Heart right ventricle (tissue), 16 donors: ENCODE measurements around the gene RANBP3. TPM values are rescaled to one million over a fixed set of nuclear protein-coding genes. Genes with fewer than 3 reads are reported as not detected.

Experiments used
- ATAC-seq, 8 donors: fragments of 200-7000 bp; cut with Tn5 transposase; one replicate each; pipeline ENCODE4 v1.9.1; 2020; ENCODE audit warnings: mild to moderate bottlenecking in 8 of 8, moderate library complexity in 8 of 8, moderate number of reproducible peaks in 1 of 8
- DNase-seq, 2 donors: peaks; one replicate each; pipeline ENCODE4 v3.0.0-alpha.2; 2020
- H3K27ac ChIP-seq, 10 donors: fragments of 200-600 bp; sonication (generic) in 2 of 10; one replicate each; pipeline versions ENCODE4 v1.5.0 to v1.8.0; 2020 to 2022; ENCODE audit warnings: mild to moderate bottlenecking in 3 of 10
- H3K27me3 ChIP-seq, 7 donors: fragments of 200-600 bp; one replicate each; pipeline ENCODE4 v1.8.0; 2021 to 2022; ENCODE audit warnings: mild to moderate bottlenecking in 2 of 7
- H3K36me3 ChIP-seq, 9 donors: fragments of 200-600 bp; sonication (generic) in 1 of 9; one replicate each; pipeline versions ENCODE4 v1.5.0 to v1.8.0; 2020 to 2022; ENCODE audit warnings: mild to moderate bottlenecking in 2 of 9
- H3K4me1 ChIP-seq, 9 donors: fragments of 200-600 bp; sonication (generic) in 1 of 9; one replicate each; pipeline versions ENCODE4 v1.5.0 to v1.8.0; 2020 to 2022; ENCODE audit warnings: mild to moderate bottlenecking in 4 of 9
- H3K4me3 ChIP-seq, 10 donors: fragments of 200-600 bp; sonication (generic) in 2 of 10; one replicate each; pipeline versions ENCODE4 v1.5.0 to v1.8.0; 2020 to 2022; ENCODE audit warnings: mild to moderate bottlenecking in 7 of 10, moderate library complexity in 2 of 10
- H3K9me3 ChIP-seq, 11 donors: fragments of 200-600 bp in 10 of 11; sonication (generic) in 2 of 11; one replicate each; pipeline versions ENCODE4 v1.5.0 to v1.8.0; 2013 to 2022; ENCODE audit warnings: mild to moderate bottlenecking in 2 of 11, control low read depth in 1 of 11, moderate library complexity in 1 of 11
- CTCF ChIP-seq, 9 donors: fragments of 200-600 bp; sonication (generic) in 2 of 9; IDR thresholded peaks; one replicate each; pipeline versions ENCODE4 v1.5.0 to v1.8.0; 2021 to 2022; ENCODE audit warnings: antibody characterized with exemption in 9 of 9, mild to moderate bottlenecking in 5 of 9, moderate library complexity in 1 of 9
- WGBS, 2 donors: extraction: QIAGEN DNeasy Blood & Tissue Kit; methylation state at CpG; one replicate each; pipeline ENCODE4 v1.1.7; 2013; ENCODE audit warnings: inconsistent platforms in 1 of 2; 5-methylcytosine and 5-hydroxymethylcytosine counted together
- intact Hi-C, 10 donors: fragments of 100-400 bp; cut with DNase I; formaldehyde crosslinking; loops; one replicate each; pipeline versions ENCODE4 v1.11.1 to v1.14.2; 2022
- polyA plus RNA-seq, 2 donors: library from polyadenylated mRNA; stranded (reverse); fragments of 200-250 nt; gene quantifications; one replicate each; pipeline ENCODE4 v1.2.3, GENCODE V29; 2013
- total RNA-seq, 10 donors: library from RNA; stranded (reverse); fragmentation: NEBNext Ultra II Directional in 3 of 10; extraction: Animal tissue kit (Norgen Biotek cat#: 25700) in 3 of 10; gene quantifications; one replicate each; pipeline versions ENCODE4 v1.2.1 to v1.2.4, GENCODE V29; 2021 to 2023
- donor health status: Arrhythmogenic right ventricular cardiomyopathy.
- donor health status: ischemic (EF 13 %, LVEDD 7.1; RV severe dilation, severe dysfunction).
- donor health status: healthy with polysubstance abuse.
- donor health status: DM: no; HTN: yes; CAD: no.
- donor health status: DM: no; HTN: no; CAD: no.
- donor health status: ischemic (EF 25% LVEDD 6.9; RV normal size, moderate dysfunction).
- donor health status: ischemic (EF 25% LVEDD 5.7; RV mildly dilated, moderate dysfunction).
- donor health status: healthy.
- donor health status: DM: yes; HTN: yes; CAD: no.
- donor health status: Ischemic cardiomyopathy.
- donor health status: ischemic (EF 35%, LVEDD 5.7; RV mildly dilated, moderate dysfunction).
- donor health status: nonischemic (EF 11% LVEDD 7.7; RV severe dilation, severe dysfunction).
- donor health status: DM: yes; HTN: yes; CAD: no.
- donor health status: PGD.
- donor health status: ischemic (EF 29% LVEDD 5.4; RV normal size, mild dysfunction).
- donor health status: nonischemic (EF 23%, LVEDD 6.1; RV moderate dilation, normal function).

RANBP3 gene
- total and polyA plus RNA-seq, 12 donors, result 29.5 to 76.1 (median 63.0) TPM

- no peak for TF ChIP-seq CTCF (IDR thresholded peaks at IDR 0.05)
- Histone ChIP-seq H3K27me3 (no peaks in the 10 kb centered on the region), H3K4me3 (no peak overlapping the region), H3K9me3 (no peaks in the 10 kb centered on the region), H3K27ac (no peak overlapping the region), H3K36me3 (no peaks in the 10 kb centered on the region), H3K4me1 (peaks cover 0 to 33% (median 9%) of the 10 kb centered on the region in 9 donors)
- intact Hi-C loops, result loop anchor here in 2 of 10 donors (10.0 kb wide), 2 partner anchors 60 to 140 kb away; no protein-coding TSS in a partner anchor
- ATAC-seq, result no peak
- no peak for DNase-seq
- whole genome bisulfite sequencing, 2 donors, result 59 to 65% methylated on average over 4 of the region's 4 CpGs
Measured at GRCh38 chr19:5984600-5984999, 6.7 kb upstream of the RANBP3 start.

GRCh38 chr19:5983367-5983955, 5.5 kb upstream of the RANBP3 start:
- intact Hi-C loops, result loop anchor here in 2 of 10 donors (10.0 kb wide), 2 partner anchors 61 to 141 kb away; no protein-coding TSS in a partner anchor
- H3K27ac ChIP-seq, result peak overlapping the region in 1 of 10 donors; percentile 64
- TF ChIP-seq CTCF (IDR thresholded peaks at IDR 0.05), result no peak
- H3K4me3 ChIP-seq, result no peak overlapping the region
- ATAC-seq (peak in 1 of 8 donors; percentile 15), DNase-seq (no peak)
- H3K36me3 ChIP-seq, result no peaks in the 10 kb centered on the region
- peaks cover 3 to 45% (median 19%) of the 10 kb centered on the region in 9 donors for H3K4me1 ChIP-seq
- H3K9me3 ChIP-seq, result no peaks in the 10 kb centered on the region
- WGBS, 2 donors, result 60 to 63% methylated on average over 14 of the region's 14 CpGs
- H3K27me3 ChIP-seq, result no peaks in the 10 kb centered on the region

GRCh38 chr19:5978606-5979552, 939 bp upstream of the RANBP3 start:
- intact Hi-C loops, result loop anchor here in 3 of 10 donors (1.0 to 5.0 kb wide), 2 partner anchors 77 to 189 kb away; partner anchors contain the start of genes NDUFA11 (in 3 of the 3) and VMAC (in 3 of the 3)
- DNase-seq, result no peak
- Histone ChIP-seq H3K9me3 (no peaks in the 10 kb centered on the region), H3K4me3 (peak overlapping the region; percentile 47 to 100 (median 92)), H3K27ac (peak overlapping the region; percentile 27 to 95 (median 92)), H3K27me3 (no peaks in the 10 kb centered on the region), H3K36me3 (peaks cover 0 to 19% (median 0%) of the 10 kb centered on the region in 9 donors), H3K4me1 (peaks cover 10 to 62% (median 44%) of the 10 kb centered on the region in 9 donors)
- WGBS, 2 donors, result 38 to 42% methylated on average over 33 of the region's 33 CpGs
- peak in 2 of 8 donors; percentile 1 to 5 for ATAC-seq
- no peak for TF ChIP-seq CTCF (IDR thresholded peaks at IDR 0.05)

- Histone ChIP-seq H3K4me1 (peaks cover 10 to 61% (median 53%) of the 10 kb centered on the region in 9 donors), H3K9me3 (no peaks in the 10 kb centered on the region), H3K4me3 (peak overlapping the region; percentile 80 to 100 (median 96)), H3K27me3 (no peaks in the 10 kb centered on the region), H3K27ac (peak overlapping the region; percentile 65 to 95 (median 92)), H3K36me3 (peaks cover 0 to 28% (median 0%) of the 10 kb centered on the region in 9 donors)
- DNase-seq (no peak), ATAC-seq (peak in 3 of 8 donors; percentile 1 to 7 (median 1))
- intact Hi-C loops, result loop anchor here in 3 of 10 donors (5.0 kb wide), 1 partner anchor 75 kb away; the partner anchor contains the start of genes NDUFA11 (in 3 of the 3) and VMAC (in 3 of the 3)
- TF ChIP-seq CTCF (IDR thresholded peaks at IDR 0.05), result no peak
- 1 to 3% methylated on average over 42 to 43 of the region's 43 CpGs for WGBS, 2 donors
Measured at GRCh38 chr19:5977222-5977784, 637 bp downstream of the RANBP3 start.
